ENCODE data around the gene ACTL7A.

The ACTL7A gene

GRCh38 chr9:108857572-108857971 is 4.5 kb upstream of the ACTL7A start:
- no peak for TF ChIP-seq CTCF (IDR thresholded peaks at IDR 0.05; ENCODE audit: low read depth, low read length)
- no peak overlapping the region for H3K4me3 ChIP-seq (ENCODE audit: low read depth, low read length)

DNA sequence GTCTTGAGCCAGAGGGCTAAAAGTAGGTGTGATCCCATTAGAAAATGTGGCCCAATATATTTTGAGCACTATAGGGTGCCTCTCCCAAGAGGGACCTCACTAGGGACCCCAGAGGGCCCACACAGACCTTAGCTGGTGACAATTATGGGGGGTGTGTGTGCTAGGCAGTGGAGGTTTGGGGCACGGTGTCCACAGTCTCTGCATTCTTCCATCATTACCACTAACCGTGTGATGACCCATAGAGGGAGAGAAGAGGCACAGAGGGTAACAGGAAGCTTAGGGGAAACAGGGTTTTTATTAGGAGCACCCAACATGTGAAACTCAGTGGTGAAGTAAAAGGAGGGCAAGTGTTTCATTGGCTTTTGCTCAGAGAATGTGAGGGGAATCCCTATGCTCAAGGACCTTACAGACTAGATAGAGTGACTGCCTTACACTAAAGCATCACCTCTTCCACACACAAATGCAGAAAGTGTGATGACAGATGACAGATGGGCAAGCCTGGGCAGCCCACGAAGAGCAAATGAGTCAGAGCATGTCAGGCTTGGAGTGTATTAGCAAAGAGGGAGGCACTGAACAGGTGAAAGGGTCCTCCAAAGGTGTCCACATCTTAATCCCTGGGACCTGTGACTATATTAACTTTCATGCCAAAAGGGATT is 2.5 kb upstream of the ACTL7A start:
- H3K4me3 ChIP-seq (ENCODE audit: low read depth, low read length), result no peak overlapping the region
- no peak for TF ChIP-seq CTCF (IDR thresholded peaks at IDR 0.05; ENCODE audit: low read depth, low read length)

DNA sequence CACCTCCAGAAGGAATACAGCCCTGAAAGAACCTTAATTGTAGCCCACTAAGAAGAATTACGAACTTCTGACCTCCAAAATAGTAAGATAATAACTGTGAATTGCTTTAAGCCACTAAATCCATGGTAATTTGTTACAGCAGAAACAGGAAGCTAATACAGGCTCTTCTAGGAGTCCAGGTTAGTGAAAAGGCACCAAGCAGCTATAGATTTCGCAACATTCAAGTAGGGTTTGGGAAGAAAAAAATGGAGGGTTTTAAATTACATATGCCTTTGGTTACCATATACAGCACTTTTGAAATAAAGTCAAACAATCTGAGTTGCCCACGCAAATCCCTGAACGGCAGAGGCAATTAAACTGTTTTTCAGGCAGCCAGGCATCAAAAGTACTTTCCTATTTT is 1.7 kb upstream of the ACTL7A start:
- H3K4me3 ChIP-seq (ENCODE audit: low read depth, low read length), result no peak overlapping the region
- no peak for TF ChIP-seq CTCF (IDR thresholded peaks at IDR 0.05; ENCODE audit: low read depth, low read length)

GRCh38 chr9:108860764-108861163 is 1.3 kb upstream of the ACTL7A start:
- no peak for TF ChIP-seq CTCF (IDR thresholded peaks at IDR 0.05; ENCODE audit: low read depth, low read length)
- H3K4me3 ChIP-seq (ENCODE audit: low read depth, low read length), result no peak overlapping the region

GRCh38 chr9:108861464-108861863 is 602 bp upstream of the ACTL7A start:
- TF ChIP-seq CTCF (IDR thresholded peaks at IDR 0.05; ENCODE audit: low read depth, low read length), result no peak
- no peak overlapping the region for H3K4me3 ChIP-seq (ENCODE audit: low read depth, low read length)

DNA sequence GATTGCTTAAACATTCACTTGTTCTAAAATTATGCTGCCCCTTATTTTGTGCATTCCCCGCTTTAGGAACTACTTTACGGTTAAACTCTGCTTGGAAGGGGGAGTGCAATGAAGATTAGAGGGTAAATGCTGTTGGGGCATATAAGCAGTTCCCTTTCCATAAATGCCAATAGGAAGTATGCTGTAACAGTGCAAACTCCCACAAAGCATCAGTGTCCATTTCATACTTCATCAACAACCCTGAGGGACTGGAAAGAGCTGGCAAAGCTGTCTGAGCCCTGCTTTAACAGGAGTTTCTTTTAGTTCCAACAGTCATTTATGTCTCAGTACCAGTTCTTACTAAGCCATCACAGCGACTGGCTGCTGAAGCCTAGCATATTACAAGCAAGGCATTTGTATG is 1.8 kb downstream of the ACTL7A start:
- TF ChIP-seq CTCF (IDR thresholded peaks at IDR 0.05; ENCODE audit: low read depth, low read length), result no peak
- no peak overlapping the region for H3K4me3 ChIP-seq (ENCODE audit: low read depth, low read length)

GRCh38 chr9:108864446-108864845 is 2.4 kb downstream of the ACTL7A start:
- TF ChIP-seq CTCF (IDR thresholded peaks at IDR 0.05; ENCODE audit: low read depth, low read length), result no peak

More at GRCh38 chr9:108864446-108864845, 2.4 kb downstream of the ACTL7A start:
- H3K4me3 ChIP-seq (ENCODE audit: low read depth, low read length), result no peak overlapping the region
